Stimulated activated naive CD4-positive, alpha-beta T cell treated with Interleukin-2 at 50 U/mL for 16 hours (primary cell): Measurements from ENCODE around the gene LAT.
A peak's percentile ranks its signal among the peaks of the same experiment; 100 is the strongest.

Source experiments
- DNase-seq: peaks from one replicate; lab custom pipeline; 2025; lab: John Stamatoyannopoulos, UW

LAT gene

DNA sequence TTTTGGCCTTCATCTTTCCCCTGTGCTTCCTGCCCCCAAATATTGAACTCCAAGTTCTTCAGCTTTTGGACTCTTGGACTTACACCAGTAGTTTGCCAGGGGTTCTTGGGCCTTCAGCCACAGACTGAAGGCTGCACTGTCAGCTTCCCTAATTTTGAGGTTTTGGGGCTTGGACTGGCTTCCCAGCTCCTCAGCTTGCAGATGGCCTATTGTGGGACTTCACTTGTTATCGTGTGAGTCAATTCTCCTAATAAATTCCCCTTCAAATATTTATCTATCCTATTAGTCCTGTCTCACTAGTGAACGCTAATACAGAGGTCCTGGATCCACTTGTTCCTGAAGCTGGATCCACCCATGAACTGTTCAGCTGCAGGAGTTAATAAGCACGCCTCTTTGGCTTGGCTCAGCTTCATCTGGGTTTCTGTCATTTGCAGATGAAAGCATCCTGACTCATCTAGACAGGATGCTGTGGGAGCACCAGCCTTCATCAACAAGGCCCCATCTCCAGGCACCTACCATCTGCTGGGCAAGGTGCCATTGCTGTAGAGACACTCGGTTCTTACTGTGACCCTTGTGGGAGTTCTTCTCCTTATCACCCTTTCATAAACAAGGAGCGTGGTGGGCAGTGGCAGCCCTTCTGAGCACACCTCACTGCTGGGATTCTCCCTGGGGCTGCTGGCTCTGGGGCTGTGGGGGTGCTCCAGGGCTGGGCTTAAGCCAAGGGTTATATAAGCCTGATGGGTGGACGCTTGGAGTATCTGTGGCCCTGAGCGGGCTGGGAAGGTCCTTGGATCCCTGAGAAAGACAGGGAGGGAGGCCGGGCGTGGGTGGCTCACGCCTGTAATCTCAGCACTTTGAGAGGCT is 23.1 kb downstream of the LAT start:
- DNase-seq: peak; percentile 76

DNA sequence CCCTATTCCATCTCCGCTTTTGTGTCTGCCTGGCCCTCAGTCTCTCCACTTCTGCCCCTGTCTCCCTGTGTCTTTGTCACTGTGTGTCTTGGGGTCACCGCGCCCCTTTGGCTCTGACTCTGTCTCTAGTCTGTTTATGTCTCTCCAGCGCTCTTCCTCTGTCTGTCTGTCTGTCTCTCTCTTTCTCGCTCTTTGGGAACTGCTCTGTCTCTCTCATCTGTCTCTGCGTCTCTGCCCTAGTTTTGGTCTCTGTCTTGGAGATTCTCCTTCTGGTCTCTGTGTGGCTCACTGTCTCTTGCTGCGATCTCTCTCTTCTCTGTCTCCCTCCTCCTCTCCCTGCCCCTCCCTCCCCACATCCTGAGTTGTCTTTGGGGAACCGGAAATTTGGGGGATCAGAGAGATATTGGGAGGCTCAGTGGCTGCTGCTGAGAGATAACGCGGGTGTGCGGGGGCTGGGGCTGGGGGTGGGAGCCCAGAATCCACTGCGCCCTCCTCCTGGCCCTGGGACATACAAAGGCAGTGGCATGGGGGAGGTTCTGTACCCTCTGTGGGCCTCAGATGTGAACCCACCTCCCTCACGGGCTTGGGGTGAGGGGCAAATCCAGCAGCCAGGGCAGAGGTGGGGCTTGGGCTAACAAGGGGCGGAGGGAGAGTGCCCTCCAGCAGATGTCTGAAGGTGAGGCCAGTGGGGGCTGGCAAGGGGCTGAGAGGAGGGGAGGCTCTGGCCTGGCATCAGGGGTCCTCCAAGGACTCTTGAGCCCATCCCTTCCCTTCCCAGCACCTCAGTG is 24.4 kb downstream of the LAT start:
- peak; percentile 38 for DNase-seq

DNA sequence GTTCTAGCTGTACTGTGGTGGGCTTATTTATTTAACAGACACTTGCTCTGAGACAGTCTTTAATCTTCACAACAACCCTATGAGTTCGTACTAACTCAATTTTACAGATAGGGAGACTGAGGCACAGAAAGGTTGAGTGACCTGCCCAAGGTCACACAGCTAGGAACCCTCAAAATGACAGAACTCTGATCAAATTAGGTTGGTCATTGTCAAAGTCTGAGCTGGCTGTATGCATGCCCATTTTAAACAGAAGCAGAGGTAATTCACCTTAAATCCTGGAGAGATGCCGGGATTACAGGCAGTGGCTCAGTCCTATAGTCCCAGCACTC is 24.9 kb downstream of the LAT start:
- DNase-seq: no peak

DNA sequence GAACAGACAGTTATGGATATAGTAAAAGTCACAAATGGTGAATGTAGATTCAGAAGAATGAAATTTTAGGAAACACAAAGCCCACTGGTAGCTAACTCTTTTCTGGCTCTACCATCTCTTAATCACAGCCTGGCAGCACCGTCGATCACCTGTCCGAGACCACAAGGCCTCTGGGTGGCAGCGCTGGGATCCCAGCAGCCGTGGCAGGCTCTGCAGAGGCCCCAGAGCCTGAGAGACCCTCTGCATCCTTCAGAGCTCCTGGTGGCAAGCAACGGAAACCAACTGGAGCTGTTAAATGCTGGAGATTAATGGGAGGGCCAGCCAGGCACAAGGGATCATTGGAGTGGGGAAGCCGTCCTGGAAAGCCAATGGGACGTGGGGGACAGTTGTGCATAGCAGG is 26.3 kb downstream of the LAT start:
- DNase-seq: no peak

DNA sequence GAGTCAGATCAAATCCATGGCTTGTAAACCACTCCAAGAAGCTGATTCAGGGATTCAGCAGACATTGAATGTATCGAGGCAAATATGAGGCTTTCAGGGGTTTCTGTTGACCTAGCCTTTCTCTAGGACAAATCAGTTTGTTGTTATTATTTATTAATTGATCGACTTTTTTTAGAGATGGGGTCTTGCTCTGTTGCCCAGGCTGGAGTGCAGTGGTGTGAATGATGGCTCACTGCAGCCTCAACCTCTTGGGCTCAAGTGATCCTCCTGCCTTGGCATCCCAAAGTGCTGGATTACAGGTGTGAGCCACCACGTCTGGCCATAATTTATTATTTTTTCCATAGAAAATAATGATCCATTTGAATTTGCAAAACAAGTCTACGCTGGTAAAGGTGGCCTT is 27.0 kb downstream of the LAT start:
- no peak for DNase-seq

DNA sequence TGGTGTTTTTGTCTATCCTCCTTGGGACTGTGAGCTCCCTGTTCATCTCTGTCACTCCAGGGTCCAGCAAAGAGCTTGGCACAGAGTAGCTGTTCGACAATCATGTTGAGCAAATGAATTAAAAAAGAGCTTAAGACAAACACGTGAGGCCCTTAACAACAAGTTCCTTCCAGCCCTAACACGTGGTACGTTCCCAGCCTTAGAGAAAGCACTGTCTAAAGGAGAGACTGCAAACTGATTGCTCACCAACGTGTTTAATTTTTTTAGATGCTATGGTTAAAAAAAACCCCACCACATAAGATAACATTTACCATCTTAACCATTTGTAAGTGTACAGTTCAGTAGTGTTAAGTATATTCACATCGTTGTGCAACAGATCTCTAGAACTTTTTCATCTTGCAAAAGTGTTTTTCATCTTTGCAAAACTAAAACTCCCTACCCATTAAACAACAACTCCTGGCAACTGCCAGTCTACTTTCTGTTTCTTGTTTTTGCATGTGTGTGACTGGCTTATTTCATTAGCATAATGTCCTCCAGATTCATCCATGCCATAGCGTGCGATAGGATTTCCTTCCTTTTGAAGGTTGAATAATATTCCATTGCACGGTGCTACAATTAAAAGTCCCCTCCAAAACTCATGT is 28.2 kb downstream of the LAT start:
- no peak for DNase-seq

DNA sequence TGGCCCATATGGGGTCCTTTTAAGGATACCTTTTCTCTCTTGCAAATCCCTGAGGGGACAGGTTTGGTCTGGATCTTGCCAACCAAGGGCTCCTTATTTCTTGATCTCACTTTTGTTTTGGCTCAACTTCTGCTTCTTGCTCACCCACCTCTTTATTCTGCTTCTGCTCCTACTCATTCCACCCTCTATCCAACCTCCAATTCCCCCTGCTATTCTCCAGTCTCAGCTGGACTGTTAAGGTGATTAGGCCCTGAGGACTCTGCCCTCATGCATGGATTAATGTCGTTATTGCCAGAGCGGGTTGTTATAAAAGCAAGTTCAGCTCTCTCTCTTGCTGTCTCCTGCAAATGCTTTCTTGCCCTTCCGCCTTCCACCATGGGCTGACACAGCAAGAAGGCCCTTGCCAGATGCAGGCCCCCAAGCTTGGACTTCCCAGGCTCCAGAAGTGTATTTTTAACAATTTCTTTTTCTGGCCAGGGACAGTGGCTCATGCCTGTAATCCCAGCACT is 29.8 kb downstream of the LAT start:
- DNase-seq: no peak

DNA sequence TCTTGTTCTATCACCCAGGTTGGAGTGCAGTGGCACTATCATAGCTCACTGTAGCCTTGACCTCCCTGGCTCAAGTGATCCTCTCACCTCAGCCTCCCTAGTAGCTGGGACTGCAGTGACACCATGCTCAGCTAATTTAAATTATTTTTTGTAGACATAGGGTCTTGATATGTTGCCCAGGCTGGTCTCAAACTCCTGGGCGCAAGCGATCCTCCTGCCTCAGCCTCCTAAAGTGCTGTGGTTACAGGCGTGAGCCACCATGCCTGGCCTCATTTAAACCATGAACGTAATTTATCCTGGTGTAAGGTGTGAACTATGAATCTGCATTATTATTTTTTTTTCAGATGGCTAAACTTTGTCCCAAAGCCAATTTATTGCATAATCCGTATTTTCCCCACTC is 37.3 kb downstream of the LAT start:
- no peak for DNase-seq

DNA sequence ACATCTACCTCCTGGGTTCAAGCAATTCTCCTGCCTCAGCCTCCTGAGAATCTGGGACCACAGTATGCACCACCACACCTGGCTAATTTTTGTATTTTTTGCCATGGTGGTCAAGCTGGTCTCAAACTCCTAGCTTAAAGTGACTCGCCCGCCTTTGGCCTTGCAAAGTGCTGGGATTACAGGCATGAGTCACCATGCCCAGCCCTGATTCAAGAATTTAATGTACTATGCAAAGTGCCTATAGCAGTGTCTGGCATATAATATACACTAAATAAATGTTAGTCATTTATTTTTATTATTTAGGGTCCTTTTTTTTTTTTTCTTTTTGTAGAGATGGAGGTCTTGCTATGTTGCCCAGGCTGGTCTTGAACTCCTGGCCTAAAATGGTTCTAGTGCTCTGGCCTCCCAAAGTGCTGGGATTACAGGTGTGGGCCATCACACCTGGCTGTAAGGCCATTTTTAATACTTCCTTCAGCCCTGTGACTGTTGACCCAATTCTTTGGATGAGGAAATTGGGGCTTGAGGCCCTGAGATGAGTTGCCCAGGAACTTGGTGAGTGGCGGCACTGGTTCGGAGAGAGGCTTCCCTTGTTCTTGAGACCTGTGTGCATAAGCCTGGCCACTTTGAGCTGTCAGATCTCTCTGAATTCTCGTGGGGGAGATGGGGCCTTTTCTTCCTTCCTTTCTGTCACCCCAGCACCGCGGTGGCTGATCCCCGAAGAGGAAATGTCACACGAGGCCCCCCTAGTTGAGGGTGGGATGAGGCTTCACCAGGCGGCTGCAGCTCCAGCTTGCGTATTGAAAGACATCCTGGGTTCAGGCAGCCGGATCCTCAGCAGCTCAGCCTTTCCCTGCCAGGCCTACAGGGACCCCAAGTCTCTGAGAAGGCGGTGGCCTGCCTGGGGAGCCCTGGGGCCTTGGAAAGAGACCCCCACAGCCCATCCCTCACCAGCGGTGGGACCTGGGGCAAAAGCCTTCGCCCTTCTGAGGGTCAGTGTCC is 38.7 kb downstream of the LAT start:
- no peak for DNase-seq

DNA sequence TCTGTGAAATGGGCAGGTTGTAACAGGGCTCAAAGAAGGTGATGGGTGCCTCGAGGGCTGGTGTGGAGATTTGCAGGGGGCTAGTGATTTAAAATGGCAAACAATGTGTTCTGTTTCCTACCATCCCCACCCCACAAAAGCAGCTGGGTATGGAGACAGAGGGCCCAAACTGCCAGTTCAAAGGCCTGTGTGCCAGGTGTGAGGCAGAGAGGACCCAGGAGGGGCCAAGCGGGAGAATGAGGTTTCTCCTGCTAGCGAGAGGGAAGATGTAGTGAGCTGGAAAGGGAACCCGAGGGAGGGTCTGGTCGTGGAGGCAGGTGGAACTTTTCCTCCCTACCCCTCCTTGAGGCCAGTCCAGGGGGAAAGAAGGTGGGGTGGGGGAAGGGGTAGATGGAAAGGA is 39.4 kb downstream of the LAT start:
- no peak for DNase-seq

DNA sequence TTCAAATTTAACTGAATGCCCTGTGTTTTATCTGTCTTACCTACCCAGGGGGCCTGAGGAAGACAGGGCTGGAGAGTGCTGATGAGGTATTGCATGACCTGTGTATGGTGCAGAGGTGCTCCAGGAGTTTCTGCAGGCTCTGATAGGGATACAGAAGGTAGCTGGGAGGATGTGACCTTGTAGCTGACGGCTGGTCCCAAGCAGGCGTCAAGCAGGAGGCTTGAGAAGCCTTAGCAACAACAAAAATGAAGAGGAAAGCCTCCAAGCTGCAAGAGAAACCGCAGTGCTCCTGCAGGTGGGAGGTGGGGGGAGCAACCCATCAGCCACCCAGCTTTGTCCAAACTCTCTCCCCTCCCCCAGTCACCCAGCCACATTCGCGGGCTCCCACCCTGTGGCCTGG is 40.4 kb downstream of the LAT start:
- DNase-seq: no peak

DNA sequence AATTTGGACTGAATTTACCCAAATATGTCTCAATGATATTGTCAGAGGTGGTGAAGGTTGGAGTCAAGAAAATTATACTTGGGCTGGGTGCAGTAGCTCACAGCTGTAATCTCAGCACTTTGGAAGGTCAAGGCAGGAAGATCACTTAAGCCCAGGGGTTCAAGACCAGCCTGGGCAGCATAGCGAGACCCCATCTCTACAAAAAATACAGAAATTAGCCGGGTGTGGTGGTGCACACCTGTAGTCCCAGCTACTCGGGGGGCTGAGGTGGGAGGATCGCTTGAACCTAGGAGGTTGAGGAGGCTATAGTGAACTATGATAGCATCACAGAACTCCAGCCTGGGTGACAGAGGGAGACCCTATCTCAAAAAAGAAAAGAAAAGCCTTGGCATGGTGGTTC is 40.9 kb downstream of the LAT start:
- no peak for DNase-seq

DNA sequence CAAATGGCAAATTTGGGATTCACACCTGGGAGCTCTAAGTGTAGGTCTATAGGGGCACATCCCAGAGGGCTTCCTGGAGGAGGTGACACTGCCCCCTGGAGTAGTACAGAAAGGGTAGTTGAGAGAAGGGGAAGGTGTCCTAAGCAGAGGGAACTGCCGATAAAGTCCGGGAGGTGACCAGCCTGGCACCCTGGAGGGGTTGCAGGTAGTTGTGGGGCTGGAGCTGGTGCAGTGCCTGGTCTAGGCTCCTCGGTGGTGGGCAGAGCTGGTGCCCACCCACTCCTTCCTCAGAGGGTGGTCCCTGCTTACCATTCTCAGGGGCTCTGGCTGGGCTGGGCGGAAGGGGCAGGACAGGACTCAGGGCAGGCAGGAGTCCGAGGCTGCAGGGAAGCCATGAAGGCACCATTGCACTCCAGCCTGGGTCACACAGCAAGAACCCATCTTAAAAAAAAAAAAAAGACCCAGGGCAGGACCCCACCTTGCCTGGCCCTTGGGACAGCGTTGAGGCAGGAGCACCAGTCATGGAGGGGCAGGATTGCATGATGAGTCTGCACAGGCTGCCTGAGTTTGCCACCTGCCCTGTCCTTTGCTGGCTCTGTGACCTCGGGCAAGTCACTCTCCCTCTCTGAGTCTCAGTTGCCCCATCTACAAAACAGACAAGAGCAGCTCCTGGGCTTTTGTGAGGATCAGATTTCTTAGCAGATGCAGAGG is 43.8 kb downstream of the LAT start:
- no peak for DNase-seq

DNA sequence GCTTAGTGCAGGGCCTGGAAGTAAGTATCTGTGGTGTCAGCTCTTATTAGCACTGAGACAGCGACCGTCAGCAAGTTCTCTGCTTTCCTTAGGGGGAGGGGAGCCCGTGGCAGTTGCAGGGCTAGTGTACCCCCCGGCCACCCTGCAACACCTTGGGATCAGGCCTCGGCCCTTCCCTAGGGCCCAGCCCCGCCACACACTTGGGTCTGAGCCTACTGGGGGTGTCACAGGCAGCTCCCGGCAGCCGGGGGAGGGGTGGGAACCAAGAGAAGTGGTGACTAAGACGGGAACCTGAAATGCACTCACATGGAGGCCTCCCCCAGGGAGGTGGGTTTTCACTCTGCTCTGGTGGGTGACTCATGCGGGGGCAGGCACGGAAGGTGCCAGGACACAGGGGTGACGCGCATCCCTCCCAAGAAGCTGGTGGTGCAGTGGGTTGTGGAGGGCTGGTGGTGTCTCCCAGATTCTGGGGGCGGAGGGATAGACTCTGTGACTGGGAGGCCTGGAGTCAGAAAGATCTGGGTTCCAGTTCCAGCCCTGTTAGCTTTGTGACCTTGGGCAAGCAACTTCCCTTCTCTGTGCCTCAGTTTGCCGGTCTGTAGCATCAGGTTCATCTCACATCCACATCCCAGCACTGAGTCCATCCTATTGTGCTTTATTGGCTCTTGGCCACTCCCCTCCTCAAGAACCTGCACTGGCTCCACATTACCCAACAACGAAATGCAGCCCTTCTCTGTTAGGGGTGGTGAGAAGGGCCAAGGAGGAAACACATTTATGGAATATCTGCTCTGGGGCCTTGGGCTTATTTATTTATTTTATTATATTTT is 44.5 kb downstream of the LAT start:
- DNase-seq: peak; percentile 93

DNA sequence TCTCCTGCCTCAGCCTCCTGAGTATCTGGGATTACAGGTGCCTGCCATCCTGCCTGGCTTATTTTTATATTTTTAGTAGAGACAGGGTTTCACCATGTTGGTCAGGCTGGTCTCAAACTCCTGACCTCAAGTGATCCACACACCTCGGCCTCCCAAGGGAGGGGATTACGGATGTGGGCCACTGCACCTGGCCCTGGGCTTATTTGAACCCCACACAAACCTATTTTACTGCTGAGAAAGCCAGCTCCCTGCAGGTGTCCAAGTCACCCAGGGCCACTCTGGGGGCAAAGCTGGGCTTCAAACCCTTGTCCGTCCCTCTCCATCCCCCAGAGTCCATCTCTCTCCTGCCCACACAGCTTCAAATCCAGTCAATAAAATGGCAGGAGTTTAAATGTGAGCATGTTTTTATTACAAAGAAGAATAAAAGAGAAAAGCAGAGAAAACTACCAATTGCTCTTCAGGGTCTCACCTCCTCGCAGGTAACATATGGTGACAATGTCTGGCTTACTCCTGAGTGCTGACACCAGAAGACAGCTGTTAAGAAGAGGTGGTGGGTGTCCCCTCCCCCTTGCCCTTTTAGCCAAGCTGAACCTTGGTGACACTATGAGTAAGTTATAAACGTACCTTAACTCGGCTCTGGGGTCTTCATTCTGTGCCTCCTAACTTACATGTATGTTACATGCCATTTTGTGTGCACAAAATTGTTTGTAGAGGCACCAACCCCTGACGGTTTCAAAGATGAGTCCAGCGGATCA is 45.4 kb downstream of the LAT start:
- no peak for DNase-seq
